ENCODE measurements around the gene MRTO4. TPM values are rescaled to one million over a fixed set of nuclear protein-coding genes. Genes with fewer than 3 reads are reported as not detected.
A peak's percentile ranks its signal among the peaks of the same experiment; 100 is the strongest.

The MRTO4 gene
- total and polyA plus RNA-seq, 10 of the 15 experiments (the other 5 are each of a cell fraction or from before 2014, with no cell fraction given): 43.5 to 99.5 (median 69.7) TPM

DNA sequence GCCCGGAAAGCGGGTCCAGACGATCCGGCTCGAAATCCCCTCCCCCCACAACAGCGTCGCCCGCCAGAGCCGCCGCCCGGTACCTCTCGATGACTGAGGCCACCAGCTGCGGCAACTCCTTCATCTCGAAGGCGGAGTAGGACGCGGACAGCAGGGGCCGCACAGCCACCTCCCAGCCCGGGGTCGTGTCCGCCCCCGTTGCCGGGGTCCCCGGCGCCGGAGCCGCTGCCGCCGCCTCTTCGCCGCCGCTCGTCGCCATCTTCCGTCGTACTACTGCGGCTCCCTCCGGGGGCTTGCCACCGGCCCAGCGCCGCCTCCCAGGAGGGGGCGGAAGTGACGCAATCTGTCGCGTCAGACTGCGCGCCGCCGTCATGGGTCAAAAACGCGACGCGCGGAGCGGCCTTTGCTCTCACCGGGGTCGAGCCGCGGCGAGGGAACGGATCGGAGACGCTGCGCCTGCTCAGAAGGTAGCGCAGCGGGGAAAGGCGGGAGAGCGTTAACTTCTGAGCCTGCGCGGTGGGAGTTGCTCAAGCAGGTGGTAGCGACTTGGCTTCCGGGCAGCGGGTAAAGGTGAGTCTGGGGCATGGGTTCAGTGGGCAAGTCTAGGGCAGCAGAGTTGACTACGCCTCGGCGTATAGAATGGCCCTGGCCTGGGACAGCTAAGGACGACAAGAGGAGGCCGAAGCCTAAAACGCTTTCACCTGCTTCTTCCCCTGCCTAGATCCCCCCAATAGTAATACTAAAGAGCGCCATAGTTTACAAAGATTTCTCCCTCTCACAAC is 41.4 kb upstream of the MRTO4 start, which contains the start of gene UBR4 (continued):
- TF ChIP-seq, protein P1, sequence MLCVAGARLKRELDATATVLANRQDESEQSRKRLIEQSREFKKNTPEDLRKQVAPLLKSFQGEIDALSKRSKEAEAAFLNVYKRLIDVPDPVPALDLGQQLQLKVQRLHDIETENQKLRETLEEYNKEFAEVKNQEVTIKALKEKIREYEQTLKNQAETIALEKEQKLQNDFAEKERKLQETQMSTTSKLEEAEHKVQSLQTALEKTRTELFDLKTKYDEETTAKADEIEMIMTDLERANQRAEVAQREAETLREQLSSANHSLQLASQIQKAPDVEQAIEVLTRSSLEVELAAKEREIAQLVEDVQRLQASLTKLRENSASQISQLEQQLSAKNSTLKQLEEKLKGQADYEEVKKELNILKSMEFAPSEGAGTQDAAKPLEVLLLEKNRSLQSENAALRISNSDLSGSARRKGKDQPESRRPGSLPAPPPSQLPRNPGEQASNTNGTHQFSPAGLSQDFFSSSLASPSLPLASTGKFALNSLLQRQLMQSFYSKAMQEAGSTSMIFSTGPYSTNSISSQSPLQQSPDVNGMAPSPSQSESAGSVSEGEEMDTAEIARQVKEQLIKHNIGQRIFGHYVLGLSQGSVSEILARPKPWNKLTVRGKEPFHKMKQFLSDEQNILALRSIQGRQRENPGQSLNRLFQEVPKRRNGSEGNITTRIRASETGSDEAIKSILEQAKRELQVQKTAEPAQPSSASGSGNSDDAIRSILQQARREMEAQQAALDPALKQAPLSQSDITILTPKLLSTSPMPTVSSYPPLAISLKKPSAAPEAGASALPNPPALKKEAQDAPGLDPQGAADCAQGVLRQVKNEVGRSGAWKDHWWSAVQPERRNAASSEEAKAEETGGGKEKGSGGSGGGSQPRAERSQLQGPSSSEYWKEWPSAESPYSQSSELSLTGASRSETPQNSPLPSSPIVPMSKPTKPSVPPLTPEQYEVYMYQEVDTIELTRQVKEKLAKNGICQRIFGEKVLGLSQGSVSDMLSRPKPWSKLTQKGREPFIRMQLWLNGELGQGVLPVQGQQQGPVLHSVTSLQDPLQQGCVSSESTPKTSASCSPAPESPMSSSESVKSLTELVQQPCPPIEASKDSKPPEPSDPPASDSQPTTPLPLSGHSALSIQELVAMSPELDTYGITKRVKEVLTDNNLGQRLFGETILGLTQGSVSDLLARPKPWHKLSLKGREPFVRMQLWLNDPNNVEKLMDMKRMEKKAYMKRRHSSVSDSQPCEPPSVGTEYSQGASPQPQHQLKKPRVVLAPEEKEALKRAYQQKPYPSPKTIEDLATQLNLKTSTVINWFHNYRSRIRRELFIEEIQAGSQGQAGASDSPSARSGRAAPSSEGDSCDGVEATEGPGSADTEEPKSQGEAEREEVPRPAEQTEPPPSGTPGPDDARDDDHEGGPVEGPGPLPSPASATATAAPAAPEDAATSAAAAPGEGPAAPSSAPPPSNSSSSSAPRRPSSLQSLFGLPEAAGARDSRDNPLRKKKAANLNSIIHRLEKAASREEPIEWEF (IDR thresholded peaks at IDR 0.05; ENCODE audit: insufficient replicate concordance, low read depth, low read length): no peak
- TF ChIP-seq SRF (IDR thresholded peaks at IDR 0.05; ENCODE audit: low read depth in 2 of 2, low read length in 2 of 2): peak; percentile 41 to 90; a peak in 3 of 4 replicates

DNA sequence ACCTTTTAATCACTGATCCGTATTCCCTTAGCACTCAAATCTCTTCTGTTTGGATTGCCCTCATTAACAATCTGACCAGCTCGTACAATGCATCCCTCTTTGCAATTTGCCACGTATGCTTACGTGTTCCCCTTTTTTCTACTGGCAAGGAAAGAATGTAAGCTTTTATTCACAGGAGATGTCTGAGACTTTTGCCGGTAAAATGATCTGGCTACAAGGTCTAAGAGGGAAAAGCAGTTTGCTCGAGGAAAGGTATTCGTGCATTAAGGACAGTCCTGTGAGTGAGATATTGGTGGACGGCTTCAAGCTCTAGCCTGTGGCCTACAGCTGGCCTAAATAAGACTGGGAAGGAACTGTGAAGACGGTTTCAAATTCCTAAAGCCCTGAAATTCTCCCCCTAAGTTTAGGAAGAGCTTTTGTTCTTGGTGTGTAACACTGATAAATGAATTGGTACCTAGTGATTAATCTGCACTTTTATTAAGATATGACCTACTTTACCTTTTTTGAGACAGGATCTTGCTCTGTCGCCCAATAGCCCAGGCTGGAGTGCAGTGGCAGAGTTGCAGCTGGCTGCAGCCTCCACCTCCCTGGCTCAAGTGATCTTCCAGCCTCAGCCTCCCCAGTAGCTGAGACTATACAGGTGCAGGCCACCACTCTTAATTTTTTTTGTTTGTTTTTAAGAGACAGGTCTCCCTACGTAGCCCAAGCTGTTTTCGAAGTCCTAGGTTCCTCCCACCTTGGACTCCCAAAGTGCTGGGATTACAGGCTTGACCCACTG is 40.6 kb upstream of the MRTO4 start:
- peak overlapping the region; percentile 94 for H2AFZ ChIP-seq (ENCODE audit: control insufficient read depth, low read depth, low read length)
- H4K20me1 ChIP-seq (ENCODE audit: control insufficient read depth, insufficient read depth): no peaks in the 10 kb centered on the region; the same call in 1 of the 2 replicates
- ChIA-PET SMC1A (ENCODE audit: uncharacterized antibody, unreplicated experiment) (interaction anchor here (0.9 to 2.0 kb wide), 7 partner anchors 8 to 94 kb away, joined by 3 to 7 read pairs (median 4); no protein-coding TSS in a partner anchor), CTCF (interaction anchor here (0.6 to 1.4 kb wide), 5 partner anchors 30 to 298 kb away, joined by 3 to 4 read pairs (median 3); partner anchors contain the start of gene IFFO2), POLR2A (interaction anchor here (1.0 to 1.6 kb wide), 3 partner anchors 9 to 41 kb away, joined by 3 to 7 read pairs (median 7); no protein-coding TSS in a partner anchor), RAD21 (ENCODE audit: unreplicated experiment) (interaction anchor here (1.0 to 1.8 kb wide), 2 partner anchors 30 to 42 kb away, joined by 3 to 4 read pairs; no protein-coding TSS in a partner anchor)
- H3K36me3 ChIP-seq (ENCODE audit: control insufficient read depth in 2 of 2, insufficient read depth in 2 of 2, low read length in 1 of 2): no peaks in the 10 kb centered on the region
- H3K27ac ChIP-seq (ENCODE audit: control insufficient read depth, insufficient read depth): peak overlapping the region; percentile 95
- H3K4me1 ChIP-seq (ENCODE audit: control insufficient read depth, insufficient read depth, low read length): peaks cover 7% of the 10 kb centered on the region
- BruUV-seq (replicated peaks): TSS peak; percentile 82
- H3K9me3 ChIP-seq (replicated peaks; ENCODE audit: control insufficient read depth, insufficient read depth, low read length): no peaks in the 10 kb centered on the region
- FAIRE-seq (no peak), ATAC-seq (no peak), DNase-seq (ENCODE audit: low read depth, low spot score) (no peak)
- 6% methylated on average over 12 of the region's 12 CpGs for WGBS (ENCODE audit: insufficient coverage, insufficient replicate concordance, low lambda C conversion rate, missing lambda C conversion rate)
- TF ChIP-seq, protein P2, sequence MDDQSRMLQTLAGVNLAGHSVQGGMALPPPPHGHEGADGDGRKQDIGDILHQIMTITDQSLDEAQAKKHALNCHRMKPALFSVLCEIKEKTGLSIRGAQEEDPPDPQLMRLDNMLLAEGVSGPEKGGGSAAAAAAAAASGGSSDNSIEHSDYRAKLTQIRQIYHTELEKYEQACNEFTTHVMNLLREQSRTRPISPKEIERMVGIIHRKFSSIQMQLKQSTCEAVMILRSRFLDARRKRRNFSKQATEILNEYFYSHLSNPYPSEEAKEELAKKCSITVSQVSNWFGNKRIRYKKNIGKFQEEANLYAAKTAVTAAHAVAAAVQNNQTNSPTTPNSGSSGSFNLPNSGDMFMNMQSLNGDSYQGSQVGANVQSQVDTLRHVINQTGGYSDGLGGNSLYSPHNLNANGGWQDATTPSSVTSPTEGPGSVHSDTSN (IDR thresholded peaks at IDR 0.05; ENCODE audit: insufficient replicate concordance, low read depth, low read length): no peak
- TF ChIP-seq PML (IDR thresholded peaks at IDR 0.05; ENCODE audit: low read length) (no peak), SPI1 (IDR thresholded peaks at IDR 0.05; ENCODE audit: borderline replicate concordance, insufficient read depth, low read depth, low read length) (0 out of 2 replicates have a peak, but pooled peaks have one; percentile 28), LARP7 (IDR thresholded peaks at IDR 0.05) (no peak)
- peak overlapping the region; percentile 91 for H3K9ac ChIP-seq (ENCODE audit: control insufficient read depth, insufficient read depth, low read length)
- in situ Hi-C loops (cut with MboI) (no loop called here), intact Hi-C loops (cut with micrococcal nuclease; ENCODE audit: unreplicated experiment) (loop anchor here (1.0 kb wide), 1 partner anchor 40 kb away; the partner anchor contains the start of genes EMC1 and MRTO4)
- peak overlapping the region; percentile 86 for H3K4me3 ChIP-seq
- H3K27me3 ChIP-seq (replicated peaks in 1 of 2; ENCODE audit: control insufficient read depth in 2 of 2, insufficient read depth in 2 of 2, low read length in 1 of 2): no peaks in the 10 kb centered on the region
- H3K79me2 ChIP-seq (ENCODE audit: control insufficient read depth, insufficient read depth, low read length): peaks cover 77% of the 10 kb centered on the region
- H3K4me2 ChIP-seq (ENCODE audit: control insufficient read depth, insufficient read depth): peak overlapping the region; percentile 97

Data from GM12878 (cell line).